GM21381 (cell line): ENCODE measurements around the gene CPNE7.

ENCODE experiments used
- ATAC-seq: cut with Tn5 transposase; IDR thresholded peaks from one replicate; pipeline ENCODE4 v1.9.1; 2021; ENCODE audit warnings: mild to moderate bottlenecking, moderate library complexity; ENCODE audit not compliant: unreplicated experiment

Gene CPNE7

DNA sequence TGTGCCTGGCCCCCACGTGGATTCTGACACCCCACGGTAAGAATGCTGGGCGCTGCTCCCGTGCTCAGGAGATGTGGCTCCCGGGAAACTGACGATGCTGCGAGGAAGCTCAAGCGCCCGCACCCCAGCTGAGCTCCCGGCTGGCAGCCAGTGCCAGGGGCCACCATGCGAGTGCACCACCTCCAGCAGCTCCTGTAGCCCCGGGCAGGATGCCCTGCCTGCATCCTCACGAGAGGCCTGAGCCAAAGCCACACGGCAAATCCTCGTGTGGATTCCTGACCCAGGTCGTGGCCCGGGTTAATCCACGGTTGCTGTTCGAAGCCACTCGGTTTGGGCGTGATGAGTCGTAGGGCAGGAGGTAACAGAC lies 26.3 kb downstream of the CPNE7 start:
- ATAC-seq = no peak

DNA sequence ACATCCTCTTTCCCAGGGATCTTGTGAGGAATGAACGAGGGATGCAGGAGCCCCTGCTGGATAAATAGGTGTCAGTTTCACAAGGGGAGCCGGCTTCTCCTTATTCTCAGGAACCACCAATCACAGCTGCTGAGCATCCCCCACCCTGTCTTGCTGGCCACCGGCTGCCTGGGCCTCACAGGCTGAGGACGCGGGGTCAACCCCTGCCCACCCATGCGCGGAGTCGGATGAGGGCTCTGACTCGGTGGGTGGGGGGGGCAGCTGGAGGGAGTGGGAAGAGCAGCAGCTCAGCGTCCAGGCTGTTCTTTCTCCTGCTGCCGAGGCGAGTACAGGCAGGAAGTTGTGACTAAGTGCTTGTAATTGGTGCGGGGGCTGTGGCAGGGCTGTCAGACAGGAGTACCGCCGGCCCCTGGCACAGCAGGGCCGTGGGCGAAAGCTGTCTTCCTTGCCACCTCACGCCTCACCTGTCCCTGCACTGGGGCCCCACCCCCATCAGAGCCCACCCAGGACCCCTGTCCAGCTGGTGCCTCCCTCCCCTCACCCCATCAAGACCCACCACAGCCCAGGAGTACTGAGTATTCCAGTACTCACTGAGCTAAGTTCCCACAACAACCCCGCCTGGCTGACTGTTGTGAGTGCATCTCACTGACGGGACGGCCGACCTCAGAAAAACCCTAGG lies 26.9 kb downstream of the CPNE7 start:
- ATAC-seq = no peak

DNA sequence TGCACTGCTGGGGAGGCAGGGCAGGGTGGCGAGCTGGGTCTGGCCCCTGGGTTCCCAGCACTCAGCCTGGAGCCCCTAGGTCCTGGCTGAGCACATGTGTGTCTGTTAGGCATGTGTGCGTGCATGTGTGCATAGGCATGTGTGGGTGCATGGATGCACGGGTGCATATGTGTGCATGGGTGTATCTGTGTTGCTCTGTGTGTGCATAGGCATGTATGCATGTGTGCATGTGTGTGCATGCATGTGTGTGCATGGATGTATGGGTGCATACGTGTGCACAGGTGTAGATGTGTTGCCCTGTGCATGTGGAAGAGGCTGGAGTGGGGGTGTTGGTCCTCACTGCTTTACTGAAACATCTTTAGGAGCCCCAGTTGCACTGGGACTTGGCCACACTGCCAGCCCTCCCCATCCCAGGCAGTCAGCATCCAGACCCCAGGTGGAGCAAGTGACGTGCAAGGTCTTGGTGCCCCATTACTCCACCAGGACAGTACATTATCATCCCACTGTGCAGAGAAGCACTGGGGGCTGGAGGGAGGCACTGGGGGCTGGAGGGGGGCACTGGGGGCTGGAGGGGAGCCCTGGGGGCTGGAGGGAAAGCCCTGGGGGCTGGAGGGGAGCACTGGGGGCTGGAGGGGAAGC lies 27.5 kb downstream of the CPNE7 start:
- ATAC-seq = no peak

DNA sequence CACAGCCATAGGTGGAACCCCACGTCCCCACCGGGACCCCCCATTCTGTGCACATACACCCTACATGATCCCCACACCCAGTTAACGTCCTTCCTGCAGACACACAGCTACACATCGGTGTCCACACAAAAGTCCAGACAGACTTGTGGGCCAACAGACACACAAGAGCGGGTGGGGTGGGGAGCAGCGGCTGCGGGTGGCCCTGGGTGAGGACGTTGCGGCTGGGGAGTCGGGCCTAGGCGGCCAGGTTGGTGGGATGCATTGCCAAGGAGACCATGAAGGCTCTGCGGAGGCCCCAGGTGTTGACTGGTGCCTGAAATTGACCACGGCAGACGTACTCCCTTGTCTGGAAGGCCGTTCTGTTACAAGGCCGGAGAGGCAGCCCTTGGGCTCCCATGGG lies 29.2 kb downstream of the CPNE7 start:
- no peak for ATAC-seq

DNA sequence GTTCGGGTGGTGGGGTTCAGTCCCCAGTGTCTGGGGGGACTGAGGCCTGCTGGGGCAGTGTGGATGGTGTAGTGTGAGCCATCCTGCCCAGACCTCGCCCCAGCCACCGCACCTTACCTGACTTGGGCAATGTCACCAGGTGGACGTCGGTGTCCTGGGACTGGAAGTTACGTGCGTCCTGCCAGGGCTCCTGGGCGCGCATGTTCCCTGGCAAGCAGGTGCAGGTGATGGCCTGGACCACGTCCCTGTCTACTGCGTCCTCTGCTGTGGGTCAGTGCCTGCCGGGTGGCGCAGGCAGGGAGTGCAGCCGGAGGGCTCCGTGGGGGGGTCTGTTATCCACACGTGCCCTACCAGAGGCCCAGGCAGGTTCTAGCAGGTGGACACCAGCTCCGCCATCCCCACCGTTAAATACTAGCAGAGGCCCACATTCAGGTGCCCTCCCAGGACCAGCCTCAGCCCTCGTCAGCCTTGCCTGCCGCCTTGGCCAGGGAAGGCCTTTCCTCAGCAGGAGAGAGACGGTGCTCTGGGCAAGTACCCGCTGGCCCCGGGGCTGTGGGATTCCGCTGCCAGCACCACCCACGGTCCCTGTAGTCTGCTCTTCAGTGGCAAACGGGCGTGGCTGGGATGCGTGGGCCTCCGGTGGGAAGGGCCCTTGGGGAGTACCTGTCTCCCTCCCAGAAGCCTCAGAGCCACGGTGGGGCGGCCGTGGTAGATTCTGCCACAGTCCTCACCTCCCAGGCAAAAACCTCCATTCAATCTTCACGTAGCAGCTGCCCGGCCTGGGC lies 29.8 kb downstream of the CPNE7 start:
- ATAC-seq = no peak

DNA sequence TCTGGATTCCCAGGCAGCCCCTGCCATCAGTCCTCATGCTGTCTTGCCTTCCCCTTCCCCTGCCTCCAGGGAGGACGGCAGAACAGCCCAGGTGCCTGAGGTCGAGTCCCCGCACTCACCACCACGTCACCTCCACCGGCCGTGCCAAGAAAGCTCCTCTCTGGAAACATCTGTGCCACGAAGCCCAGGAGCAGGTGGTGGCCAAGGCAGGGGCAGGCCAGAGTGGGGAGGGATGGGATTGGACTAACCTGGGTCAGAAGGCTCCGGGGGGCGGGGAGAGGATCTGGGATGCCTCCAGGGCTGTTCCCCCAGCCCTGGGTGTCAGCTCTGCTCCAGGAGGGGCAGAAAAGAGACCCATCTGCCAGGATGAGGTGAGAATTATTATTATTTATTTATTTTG lies 30.4 kb downstream of the CPNE7 start:
- no peak for ATAC-seq

DNA sequence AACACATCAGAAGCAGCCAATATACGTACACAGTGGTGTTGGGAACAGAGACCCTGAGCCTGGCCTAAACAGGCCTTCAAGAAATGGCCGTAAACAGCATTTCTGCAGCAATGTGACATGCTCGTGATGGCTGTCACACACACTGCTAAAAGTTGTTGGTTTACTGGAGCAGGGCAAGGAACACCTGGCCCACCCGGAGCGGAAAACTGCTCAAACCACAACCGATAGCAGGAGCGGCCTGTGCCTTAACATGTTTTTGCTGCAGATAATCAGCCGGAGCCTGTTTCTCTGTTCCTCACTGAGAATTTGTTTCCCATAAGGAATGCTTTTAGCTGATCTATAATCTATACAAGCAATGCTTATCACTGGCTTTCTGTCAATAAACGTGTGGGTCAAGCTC lies 31.9 kb downstream of the CPNE7 start:
- no peak for ATAC-seq

DNA sequence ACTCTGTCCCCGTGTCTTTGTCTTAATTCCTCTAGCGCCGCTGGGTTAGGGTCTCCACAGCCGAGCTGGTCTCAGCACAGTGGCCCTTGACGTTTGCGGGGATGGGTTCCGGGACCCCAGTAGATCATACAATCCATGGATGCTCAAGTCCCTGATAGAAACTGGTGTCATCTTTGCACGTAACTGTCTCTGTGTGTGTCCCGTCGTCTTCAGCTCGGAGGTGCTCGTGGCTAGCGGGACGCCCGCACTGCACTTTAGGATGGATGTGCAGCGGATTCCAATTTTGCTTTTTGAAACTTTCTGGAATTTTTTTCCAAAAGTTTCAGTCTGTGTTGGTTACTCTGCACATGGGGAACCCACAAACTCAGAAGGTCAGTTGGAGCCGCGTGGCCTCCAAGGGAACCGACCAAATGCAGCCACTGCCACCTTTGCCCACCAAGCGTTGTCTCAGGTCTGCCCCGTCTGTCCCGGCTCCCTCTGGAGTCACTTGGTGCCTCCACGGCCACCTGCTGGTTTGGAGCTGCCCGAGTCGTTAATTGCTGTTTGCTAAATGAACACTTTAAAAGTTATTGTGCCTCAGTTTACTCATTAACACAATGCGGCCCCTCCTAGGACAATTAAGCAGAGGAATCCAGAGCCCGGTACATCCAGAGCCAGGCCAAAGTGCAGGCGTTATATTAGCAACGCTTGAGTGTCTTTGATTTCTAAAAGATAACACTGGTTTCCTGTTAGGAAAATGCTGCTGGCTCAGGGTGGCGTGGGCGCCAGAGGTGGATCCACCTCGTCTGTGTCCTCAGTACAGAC lies 32.6 kb downstream of the CPNE7 start:
- no peak for ATAC-seq

DNA sequence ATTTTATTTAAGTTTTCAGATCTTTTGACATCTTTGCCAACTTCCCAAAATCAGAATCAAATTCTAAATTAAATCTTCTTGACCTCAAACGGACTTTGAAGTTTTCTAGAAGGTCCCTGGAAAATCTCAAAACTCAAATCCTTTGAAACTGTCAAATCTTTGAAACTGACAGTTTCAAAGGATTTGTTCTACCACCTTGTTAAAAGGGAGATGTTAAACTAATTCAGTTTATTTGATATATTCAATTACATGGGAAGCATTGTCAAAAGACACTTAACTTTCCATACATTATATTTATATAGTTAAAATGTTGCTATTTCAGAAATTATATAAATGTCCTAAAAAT lies 34.5 kb downstream of the CPNE7 start:
- no peak for ATAC-seq

DNA sequence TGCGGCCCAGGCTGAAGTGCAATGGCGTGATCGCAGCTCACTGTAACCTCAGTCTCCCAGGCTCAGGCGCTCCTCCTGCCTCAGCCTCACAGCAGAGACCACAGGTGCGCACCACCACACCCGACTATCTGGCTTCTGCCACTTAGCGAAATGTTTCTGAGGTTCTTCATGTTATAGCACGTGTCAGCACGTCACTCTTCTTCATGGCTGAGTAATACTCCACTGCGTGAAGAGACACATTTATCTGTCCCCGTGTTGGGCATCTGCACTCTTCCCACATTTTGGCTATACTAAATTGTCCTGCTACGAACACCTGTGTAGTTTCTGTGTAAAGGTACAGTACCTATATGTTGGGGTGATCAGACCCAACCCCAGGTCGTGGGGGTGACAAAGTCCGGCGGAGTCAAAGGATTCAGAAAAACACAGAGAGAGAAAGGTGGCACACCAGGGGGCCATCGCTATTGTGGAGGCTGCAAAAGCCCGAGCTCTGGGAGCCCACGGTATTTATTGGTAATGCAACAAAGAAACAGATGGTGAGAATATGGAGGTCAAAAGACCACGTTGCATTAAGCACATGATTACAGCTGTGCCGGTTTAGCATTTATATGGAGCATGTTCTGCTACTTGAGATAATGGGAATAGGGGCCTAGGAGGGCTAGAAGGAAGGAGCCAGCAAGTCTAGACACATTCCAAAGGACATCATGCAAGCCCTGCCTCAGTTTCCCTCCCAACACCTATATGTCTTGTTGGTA lies 37.0 kb downstream of the CPNE7 start:
- ATAC-seq = no peak

DNA sequence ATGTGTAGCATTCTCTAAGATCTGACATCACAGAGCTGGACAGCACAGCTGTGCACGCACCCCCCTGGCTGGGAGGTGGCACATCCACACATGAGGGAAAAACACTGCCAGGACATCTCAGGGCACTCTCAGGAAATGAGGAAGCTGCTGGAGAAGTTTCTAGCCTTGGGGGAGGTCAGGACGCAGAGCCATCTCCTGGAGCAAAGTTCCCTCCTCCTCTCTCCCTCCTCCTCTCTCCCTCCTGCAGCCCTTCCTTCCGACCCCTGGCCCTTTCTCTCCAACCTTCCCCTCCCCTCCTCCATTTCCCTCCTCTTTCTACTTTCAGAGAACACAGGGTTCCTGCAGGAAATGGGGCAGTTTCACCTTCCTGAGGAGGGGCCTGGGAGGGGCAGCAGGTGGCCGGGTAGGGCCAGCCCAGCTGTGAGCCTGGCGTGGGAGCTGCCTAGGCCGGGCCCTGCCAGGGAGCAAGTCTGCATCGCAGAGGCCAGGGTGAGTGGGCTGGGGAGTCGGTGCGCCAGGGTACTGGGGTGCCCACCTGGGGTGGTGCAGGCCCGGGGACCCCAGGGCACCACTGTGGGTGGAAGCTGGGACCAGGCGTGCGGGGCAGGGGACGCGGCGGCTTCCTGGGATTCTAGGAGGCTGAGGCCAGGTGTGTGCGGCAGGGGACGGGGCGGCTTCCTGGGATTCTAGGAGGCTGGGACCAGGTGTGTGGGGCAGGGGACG lies 37.8 kb downstream of the CPNE7 start, which contains the start of gene DPEP1:
DPEP1 (plus strand) TSS at position 412 of the 723 bp plus-strand sequence. CDS start 16,769 bp downstream, outside the sequence.
- ATAC-seq = no peak

DNA sequence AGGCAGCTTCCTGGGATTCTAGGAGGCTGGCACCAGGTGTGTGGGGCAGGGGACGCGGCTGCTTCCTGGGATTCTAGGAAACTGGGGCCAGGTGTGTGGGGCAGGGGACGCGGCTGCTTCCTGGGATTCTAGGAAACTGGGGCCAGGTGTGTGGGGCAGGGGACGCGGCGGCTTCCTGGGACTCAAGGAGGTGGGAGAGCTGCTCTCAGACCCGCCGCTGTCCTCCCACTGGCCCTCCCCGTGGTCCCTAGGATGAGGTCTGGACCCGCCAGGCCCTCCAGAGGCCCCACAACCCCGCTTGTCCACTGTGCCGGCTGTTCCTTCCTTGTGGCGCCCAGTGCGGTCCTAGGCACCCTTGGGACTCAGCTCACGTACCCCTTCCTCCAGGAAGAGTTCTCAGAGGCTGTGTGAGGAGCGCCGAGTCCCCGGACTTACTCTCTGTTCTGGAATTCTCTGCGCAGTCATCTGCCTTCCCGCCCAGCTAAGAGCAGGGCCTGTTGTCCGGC lies 38.4 kb downstream of the CPNE7 start:
- no peak for ATAC-seq

DNA sequence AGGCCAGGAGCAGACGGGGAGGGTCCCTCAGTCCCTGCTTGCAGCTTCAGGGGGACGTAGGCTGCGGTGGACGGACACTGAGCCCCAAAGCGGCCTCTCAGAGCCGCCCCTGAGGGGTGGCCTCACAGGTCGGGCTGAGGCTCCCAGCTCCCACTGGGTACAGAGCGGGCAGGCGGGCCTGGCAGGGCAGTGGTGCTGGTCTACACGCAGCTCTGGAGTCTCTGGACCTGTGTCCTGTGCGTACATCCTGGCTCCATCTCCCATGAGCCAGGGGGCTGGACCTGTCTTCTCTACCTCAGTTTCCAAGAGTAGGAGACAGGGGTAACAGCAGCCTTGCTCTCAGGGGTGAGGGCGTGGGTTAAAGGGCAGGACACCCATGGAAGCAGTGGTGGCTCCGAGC lies 39.6 kb downstream of the CPNE7 start:
- ATAC-seq = no peak

DNA sequence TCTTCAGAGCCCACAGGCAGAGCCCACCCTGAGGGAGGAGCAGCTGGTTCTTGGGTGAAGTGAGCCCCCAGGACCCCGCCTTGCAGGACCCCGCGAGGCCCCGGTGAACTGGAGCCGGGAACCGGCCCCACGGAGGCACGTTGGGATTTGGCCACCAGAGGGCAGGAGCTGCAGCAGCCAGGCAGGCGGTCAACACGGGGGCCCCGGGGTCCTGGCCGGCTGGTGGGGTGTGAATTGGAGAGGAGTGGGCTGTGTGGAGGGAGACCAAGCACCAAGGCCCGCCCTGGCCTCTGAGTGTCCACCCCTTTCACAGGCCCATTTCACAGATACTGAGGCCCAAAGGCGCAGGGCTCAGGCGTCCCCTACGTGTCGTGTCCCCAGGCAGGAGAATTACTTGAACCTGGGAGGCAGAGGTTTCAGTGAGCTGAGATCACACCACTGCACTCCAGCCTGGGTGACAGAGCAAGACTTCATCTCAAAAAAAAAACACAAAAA lies 40.1 kb downstream of the CPNE7 start:
- ATAC-seq = no peak

DNA sequence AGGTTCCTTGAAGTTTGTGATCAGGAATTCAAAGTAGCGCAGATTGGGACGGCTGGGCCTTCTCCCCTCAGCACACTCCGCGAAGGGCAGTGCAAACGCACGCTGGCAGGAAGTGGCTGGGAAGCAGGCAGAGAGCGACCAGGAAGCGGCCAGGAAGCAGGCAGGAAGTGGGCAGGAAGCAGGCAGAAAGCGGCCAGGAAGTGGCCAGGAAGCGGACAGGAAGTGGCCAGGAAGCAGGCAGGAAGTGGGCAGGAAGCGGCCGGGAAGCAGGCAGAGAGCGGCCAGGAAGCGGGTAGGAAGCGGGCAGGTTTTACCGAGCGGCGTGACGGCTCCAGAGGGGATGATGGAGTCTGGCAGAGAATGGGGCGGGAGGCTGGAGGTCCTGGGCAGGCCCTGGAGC lies 41.1 kb downstream of the CPNE7 start:
- no peak for ATAC-seq

DNA sequence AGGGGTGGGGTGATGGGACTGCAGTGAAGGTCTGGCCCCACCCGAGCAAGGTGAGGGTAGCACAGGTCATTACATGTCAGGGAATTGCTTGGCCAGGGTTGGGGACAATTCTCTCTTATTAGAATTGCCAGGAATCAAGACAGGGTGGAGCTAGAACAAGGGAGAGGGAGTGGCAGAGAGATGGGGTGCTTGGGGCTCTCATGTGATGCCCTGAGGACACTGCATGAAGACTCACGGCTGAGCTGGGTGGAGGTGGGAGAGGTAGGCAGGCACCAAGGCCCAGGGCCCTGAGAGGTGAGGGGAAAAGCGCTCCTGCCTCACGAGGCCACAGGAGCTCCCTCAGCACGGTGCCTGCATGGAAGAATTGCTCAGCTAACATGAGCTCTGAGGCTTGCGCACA lies 41.5 kb downstream of the CPNE7 start:
- ATAC-seq = no peak

DNA sequence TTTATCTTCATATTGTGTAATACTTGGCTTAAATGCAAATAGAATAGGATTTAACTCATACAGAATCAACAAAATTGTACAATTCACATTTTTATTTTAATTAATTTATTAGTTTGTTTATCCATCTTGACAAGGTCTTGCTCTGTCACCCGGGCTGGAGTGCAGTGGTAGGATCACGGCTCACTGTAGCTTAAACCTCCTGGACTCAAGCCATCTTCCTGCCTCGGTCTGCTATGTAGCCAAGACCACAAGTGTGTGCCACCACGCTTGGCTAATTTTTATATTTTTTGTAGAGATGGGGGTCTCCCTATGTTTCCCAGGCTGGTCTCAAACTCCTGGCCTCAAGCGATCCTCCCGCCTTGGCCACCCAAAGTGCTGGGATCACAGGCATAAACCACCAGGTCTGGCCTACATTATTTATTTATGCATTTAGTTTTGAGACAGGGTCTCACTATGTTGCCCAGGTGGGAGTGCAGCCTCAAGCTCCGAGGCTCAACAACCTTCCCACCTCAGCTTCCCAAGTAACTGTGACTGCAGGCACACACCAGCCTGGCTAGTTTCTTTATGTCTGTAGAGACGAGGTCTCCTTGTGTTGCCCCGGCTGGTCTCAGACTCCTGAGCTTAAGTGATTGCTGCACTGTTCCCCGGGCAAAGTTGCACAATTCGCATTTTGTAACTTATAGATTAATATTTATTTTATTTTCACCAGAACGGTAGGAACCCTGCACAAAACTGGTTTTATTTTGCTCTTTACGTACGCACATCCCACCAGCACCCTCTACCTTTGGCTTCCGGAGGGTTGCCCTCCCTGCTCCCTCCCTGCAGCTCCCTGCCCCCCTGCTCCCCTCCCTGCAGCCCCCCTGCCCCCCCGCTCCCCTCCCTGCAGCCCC lies 42.8 kb downstream of the CPNE7 start:
- ATAC-seq = no peak

DNA sequence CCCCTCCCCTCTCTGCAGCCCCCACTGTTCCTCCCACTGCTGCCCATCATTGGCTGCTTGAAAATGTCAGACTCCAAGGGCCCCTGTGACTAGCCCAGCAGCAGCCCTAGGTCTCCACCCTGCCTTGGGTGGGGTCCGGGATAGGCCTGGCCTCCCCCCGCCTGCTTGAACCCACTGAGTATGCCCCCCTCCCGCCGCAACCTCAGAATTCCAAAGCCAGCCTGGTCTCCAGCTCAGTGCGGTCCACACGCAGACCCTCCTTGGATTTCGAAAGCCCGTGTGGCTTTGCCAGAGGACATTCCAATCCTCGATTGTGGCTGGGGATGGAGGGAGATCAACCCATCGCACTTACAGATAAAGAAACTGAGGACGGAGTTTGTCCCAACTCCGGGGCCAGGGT lies 44.3 kb downstream of the CPNE7 start:
- ATAC-seq = no peak

DNA sequence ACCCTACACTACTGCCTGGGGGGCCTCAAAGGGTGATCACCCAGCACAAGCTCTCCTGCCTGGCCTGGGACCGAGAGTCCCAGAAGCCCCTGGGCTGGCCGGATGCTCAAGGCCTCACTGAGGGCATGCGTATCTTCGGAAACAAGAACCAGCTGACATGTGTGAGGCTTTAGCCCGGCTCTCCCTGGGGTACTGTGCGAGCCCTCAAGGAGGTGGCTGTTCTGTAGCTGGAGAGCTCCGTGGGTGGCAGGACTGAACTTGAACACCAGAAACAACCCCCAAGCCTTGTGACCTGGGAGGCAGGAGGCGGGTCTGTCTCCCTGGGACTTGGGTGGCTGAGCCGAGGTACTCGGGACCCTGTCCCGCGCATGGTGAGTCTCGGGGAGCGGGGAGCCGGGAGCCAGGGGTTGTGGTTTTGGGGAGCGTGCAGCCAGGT lies 44.9 kb downstream of the CPNE7 start:
- ATAC-seq = no peak
